ENCODE results near the gene GAD1.
A peak's percentile ranks its signal among the peaks of the same experiment; 100 is the strongest.

Gene GAD1

GRCh38 chr2:170823088-170823897 lies 6.6 kb downstream of the GAD1 start:
- Histone ChIP-seq H3K4me1 (ENCODE audit: control insufficient read depth in 5 of 5, insufficient read depth in 5 of 5, low read length in 5 of 5) (peaks cover 4 to 50% (median 48%) of the 10 kb centered on the region in 5 donors), H3K27ac (ENCODE audit: low read depth, low read length) (no peak overlapping the region), H3K9me3 (ENCODE audit: control insufficient read depth in 5 of 5, low read length in 5 of 5) (no peaks in the 10 kb centered on the region), H3K36me3 (ENCODE audit: control insufficient read depth in 5 of 5, insufficient read depth in 5 of 5, low read length in 5 of 5) (no peaks in the 10 kb centered on the region), H3K4me3 (ENCODE audit: low read depth in 1 of 5, low read length in 5 of 5) (peak overlapping the region in 4 of 5 donors; percentile 44 to 79 (median 48)), H3K27me3 (ENCODE audit: control insufficient read depth in 5 of 5, insufficient read depth in 4 of 5, low read length in 5 of 5) (peaks cover 43 to 86% (median 71%) of the 10 kb centered on the region in 5 donors), H3K9ac (ENCODE audit: low read length in 5 of 5) (no peak overlapping the region)

- no peaks in the 10 kb centered on the region for H3K9me3 ChIP-seq (ENCODE audit: control insufficient read depth in 5 of 5, low read length in 5 of 5)
- H3K9ac ChIP-seq (ENCODE audit: low read length in 5 of 5), result no peak overlapping the region
- no peaks in the 10 kb centered on the region for H3K36me3 ChIP-seq (ENCODE audit: control insufficient read depth in 5 of 5, insufficient read depth in 5 of 5, low read length in 5 of 5)
- H3K27ac ChIP-seq (ENCODE audit: low read depth, low read length), result no peak overlapping the region
- H3K4me3 ChIP-seq (ENCODE audit: low read depth in 1 of 5, low read length in 5 of 5), result peak overlapping the region in 2 of 5 donors; percentile 46 to 48
- H3K4me1 ChIP-seq (ENCODE audit: control insufficient read depth in 5 of 5, insufficient read depth in 5 of 5, low read length in 5 of 5), result peaks cover 4 to 44% (median 43%) of the 10 kb centered on the region in 5 donors
- peaks cover 38 to 86% (median 69%) of the 10 kb centered on the region in 5 donors for H3K27me3 ChIP-seq (ENCODE audit: control insufficient read depth in 5 of 5, insufficient read depth in 4 of 5, low read length in 5 of 5)
Observed at GRCh38 chr2:170823898-170824215, 7.2 kb downstream of the GAD1 start.

- H3K27me3 ChIP-seq (ENCODE audit: control insufficient read depth in 5 of 5, insufficient read depth in 4 of 5, low read length in 5 of 5), result peaks cover 32 to 80% (median 62%) of the 10 kb centered on the region in 5 donors
- H3K27ac ChIP-seq (ENCODE audit: low read depth, low read length), result no peak overlapping the region
- H3K9me3 ChIP-seq (ENCODE audit: control insufficient read depth in 5 of 5, low read length in 5 of 5), result no peaks in the 10 kb centered on the region
- no peak overlapping the region for H3K4me3 ChIP-seq (ENCODE audit: low read depth in 1 of 5, low read length in 5 of 5)
- H3K4me1 ChIP-seq (ENCODE audit: control insufficient read depth in 5 of 5, insufficient read depth in 5 of 5, low read length in 5 of 5), result peaks cover 4 to 43% (median 43%) of the 10 kb centered on the region in 5 donors
- no peaks in the 10 kb centered on the region for H3K36me3 ChIP-seq (ENCODE audit: control insufficient read depth in 5 of 5, insufficient read depth in 5 of 5, low read length in 5 of 5)
- no peak overlapping the region for H3K9ac ChIP-seq (ENCODE audit: low read length in 5 of 5)
Observed at GRCh38 chr2:170824526-170825015, 7.9 kb downstream of the GAD1 start.

GRCh38 chr2:170827841-170828532 lies 11.3 kb downstream of the GAD1 start:
- no peak overlapping the region for H3K4me3 ChIP-seq (ENCODE audit: low read depth in 1 of 5, low read length in 5 of 5)
- no peaks in the 10 kb centered on the region for H3K36me3 ChIP-seq (ENCODE audit: control insufficient read depth in 5 of 5, insufficient read depth in 5 of 5, low read length in 5 of 5)
- H3K27ac ChIP-seq (ENCODE audit: low read depth, low read length), result no peak overlapping the region
- peaks cover 0 to 16% (median 9%) of the 10 kb centered on the region in 5 donors for H3K4me1 ChIP-seq (ENCODE audit: control insufficient read depth in 5 of 5, insufficient read depth in 5 of 5, low read length in 5 of 5)
- H3K9ac ChIP-seq (ENCODE audit: low read length in 5 of 5), result no peak overlapping the region
- H3K27me3 ChIP-seq (ENCODE audit: control insufficient read depth in 5 of 5, insufficient read depth in 4 of 5, low read length in 5 of 5), result peaks cover 7 to 48% (median 33%) of the 10 kb centered on the region in 5 donors
- no peaks in the 10 kb centered on the region for H3K9me3 ChIP-seq (ENCODE audit: control insufficient read depth in 5 of 5, low read length in 5 of 5)

GRCh38 chr2:170828533-170828916 lies 11.8 kb downstream of the GAD1 start:
- Histone ChIP-seq H3K36me3 (ENCODE audit: control insufficient read depth in 5 of 5, insufficient read depth in 5 of 5, low read length in 5 of 5) (no peaks in the 10 kb centered on the region), H3K4me3 (ENCODE audit: low read depth in 1 of 5, low read length in 5 of 5) (no peak overlapping the region), H3K9me3 (ENCODE audit: control insufficient read depth in 5 of 5, low read length in 5 of 5) (no peaks in the 10 kb centered on the region), H3K4me1 (ENCODE audit: control insufficient read depth in 5 of 5, insufficient read depth in 5 of 5, low read length in 5 of 5) (peaks cover 0 to 12% (median 4%) of the 10 kb centered on the region in 5 donors), H3K27ac (ENCODE audit: low read depth, low read length) (no peak overlapping the region), H3K27me3 (ENCODE audit: control insufficient read depth in 5 of 5, insufficient read depth in 4 of 5, low read length in 5 of 5) (peaks cover 7 to 46% (median 33%) of the 10 kb centered on the region in 5 donors), H3K9ac (ENCODE audit: low read length in 5 of 5) (no peak overlapping the region)

- H3K4me1 ChIP-seq (ENCODE audit: control insufficient read depth in 5 of 5, insufficient read depth in 5 of 5, low read length in 5 of 5), result peaks cover 0 to 7% (median 0%) of the 10 kb centered on the region in 5 donors
- H3K27me3 ChIP-seq (ENCODE audit: control insufficient read depth in 5 of 5, insufficient read depth in 4 of 5, low read length in 5 of 5), result peaks cover 4 to 41% (median 29%) of the 10 kb centered on the region in 5 donors
Observed at GRCh38 chr2:170829036-170829435, 12.3 kb downstream of the GAD1 start.

GRCh38 chr2:170830166-170830565 lies 13.5 kb downstream of the GAD1 start:
- no peak overlapping the region for H3K4me3 ChIP-seq (ENCODE audit: low read depth in 1 of 5, low read length in 5 of 5)
- H3K27ac ChIP-seq (ENCODE audit: low read depth, low read length), result no peak overlapping the region
- H3K4me1 ChIP-seq (ENCODE audit: control insufficient read depth in 5 of 5, insufficient read depth in 5 of 5, low read length in 5 of 5), result no peaks in the 10 kb centered on the region
- no peak overlapping the region for H3K9ac ChIP-seq (ENCODE audit: low read length in 5 of 5)
- peaks cover 4 to 31% (median 20%) of the 10 kb centered on the region in 5 donors for H3K27me3 ChIP-seq (ENCODE audit: control insufficient read depth in 5 of 5, insufficient read depth in 4 of 5, low read length in 5 of 5)
- H3K9me3 ChIP-seq (ENCODE audit: control insufficient read depth in 5 of 5, low read length in 5 of 5), result no peaks in the 10 kb centered on the region
- H3K36me3 ChIP-seq (ENCODE audit: control insufficient read depth in 5 of 5, insufficient read depth in 5 of 5, low read length in 5 of 5), result no peaks in the 10 kb centered on the region

More at GRCh38 chr2:170829036-170829435, 12.3 kb downstream of the GAD1 start:
- H3K4me3 ChIP-seq (ENCODE audit: low read depth in 1 of 5, low read length in 5 of 5), result no peak overlapping the region
- no peaks in the 10 kb centered on the region for H3K36me3 ChIP-seq (ENCODE audit: control insufficient read depth in 5 of 5, insufficient read depth in 5 of 5, low read length in 5 of 5)
- H3K9me3 ChIP-seq (ENCODE audit: control insufficient read depth in 5 of 5, low read length in 5 of 5), result no peaks in the 10 kb centered on the region
- H3K27ac ChIP-seq (ENCODE audit: low read depth, low read length), result no peak overlapping the region
- H3K9ac ChIP-seq (ENCODE audit: low read length in 5 of 5), result no peak overlapping the region

GRCh38 chr2:170831115-170831514 lies 14.4 kb downstream of the GAD1 start:
- Histone ChIP-seq H3K9ac (ENCODE audit: low read length in 5 of 5) (no peak overlapping the region), H3K27ac (ENCODE audit: low read depth, low read length) (no peak overlapping the region), H3K27me3 (ENCODE audit: control insufficient read depth in 5 of 5, insufficient read depth in 4 of 5, low read length in 5 of 5) (peaks cover 4 to 26% (median 14%) of the 10 kb centered on the region in 5 donors), H3K36me3 (ENCODE audit: control insufficient read depth in 5 of 5, insufficient read depth in 5 of 5, low read length in 5 of 5) (no peaks in the 10 kb centered on the region), H3K4me3 (ENCODE audit: low read depth in 1 of 5, low read length in 5 of 5) (no peak overlapping the region), H3K4me1 (ENCODE audit: control insufficient read depth in 5 of 5, insufficient read depth in 5 of 5, low read length in 5 of 5) (no peaks in the 10 kb centered on the region), H3K9me3 (ENCODE audit: control insufficient read depth in 5 of 5, low read length in 5 of 5) (no peaks in the 10 kb centered on the region)

- Histone ChIP-seq H3K9ac (ENCODE audit: low read length in 5 of 5) (no peak overlapping the region), H3K9me3 (ENCODE audit: control insufficient read depth in 5 of 5, low read length in 5 of 5) (peaks cover 0 to 5% (median 0%) of the 10 kb centered on the region in 5 donors), H3K27ac (ENCODE audit: low read depth, low read length) (no peak overlapping the region)
Observed at GRCh38 chr2:170836027-170836426, 19.3 kb downstream of the GAD1 start.

GRCh38 chr2:170840717-170841210 lies 24.1 kb downstream of the GAD1 start:
- H3K4me3 ChIP-seq (ENCODE audit: low read depth in 1 of 5, low read length in 5 of 5), result no peak overlapping the region

More at GRCh38 chr2:170836027-170836426, 19.3 kb downstream of the GAD1 start:
- Histone ChIP-seq H3K36me3 (ENCODE audit: control insufficient read depth in 5 of 5, insufficient read depth in 5 of 5, low read length in 5 of 5) (no peaks in the 10 kb centered on the region), H3K4me1 (ENCODE audit: control insufficient read depth in 5 of 5, insufficient read depth in 5 of 5, low read length in 5 of 5) (peaks cover 0 to 10% (median 0%) of the 10 kb centered on the region in 5 donors), H3K4me3 (ENCODE audit: low read depth in 1 of 5, low read length in 5 of 5) (no peak overlapping the region), H3K27me3 (ENCODE audit: control insufficient read depth in 5 of 5, insufficient read depth in 4 of 5, low read length in 5 of 5) (no peaks in the 10 kb centered on the region)

More at GRCh38 chr2:170840717-170841210, 24.1 kb downstream of the GAD1 start:
- Histone ChIP-seq H3K36me3 (ENCODE audit: control insufficient read depth in 5 of 5, insufficient read depth in 5 of 5, low read length in 5 of 5) (no peaks in the 10 kb centered on the region), H3K27me3 (ENCODE audit: control insufficient read depth in 5 of 5, insufficient read depth in 4 of 5, low read length in 5 of 5) (peaks cover 0 to 3% (median 0%) of the 10 kb centered on the region in 5 donors), H3K9me3 (ENCODE audit: control insufficient read depth in 5 of 5, low read length in 5 of 5) (peaks cover 0 to 5% (median 0%) of the 10 kb centered on the region in 5 donors), H3K27ac (ENCODE audit: low read depth, low read length) (no peak overlapping the region), H3K9ac (ENCODE audit: low read length in 5 of 5) (no peak overlapping the region), H3K4me1 (ENCODE audit: control insufficient read depth in 5 of 5, insufficient read depth in 5 of 5, low read length in 5 of 5) (peaks cover 0 to 10% (median 0%) of the 10 kb centered on the region in 5 donors)

All from subcutaneous abdominal adipose tissue (tissue), 5 donors.